Peyer's patch (tissue), 4 donors: Measurements from ENCODE around the gene GPR15.

Experiments
- CTCF ChIP-seq, 6 experiments: fragments of 450-650 bp in 4 of 6; fragments of 200-600 bp in 2 of 6; sonication (generic) in 1 of 6; IDR thresholded peaks; one replicate each; pipeline ENCODE4 v1.5.1; 2017 to 2019; ENCODE audit warnings: antibody characterized with exemption in 6 of 6, mild to moderate bottlenecking in 3 of 6, moderate library complexity in 1 of 6
- POLR2A ChIP-seq, 2 donors: fragments of 450-650 bp; IDR thresholded peaks; one replicate each; pipeline ENCODE4 v1.5.1; 2017; ENCODE audit warnings: antibody characterized with exemption in 2 of 2, mild to moderate bottlenecking in 2 of 2, moderate library complexity in 2 of 2

GRCh38 chr3:98529856-98530459 lies 1.8 kb upstream of the GPR15 start:
- TF ChIP-seq POLR2A (IDR thresholded peaks at IDR 0.05) (no peak), CTCF (IDR thresholded peaks at IDR 0.05) (no peak)
